Measurements from ENCODE around the gene ZNF28. TPM values are rescaled to one million over a fixed set of nuclear protein-coding genes. Genes with fewer than 3 reads are reported as not detected.
A peak's percentile ranks its signal among the peaks of the same experiment; 100 is the strongest.
"Not testable (repeated sequence)": the region's sequence is repeated elsewhere in the genome, so short reads cannot be mapped to it uniquely, and the experiment has no call there.

The ZNF28 gene
- total and polyA plus RNA-seq, 2 donors (not counting 3 experiments of a cell fraction or from before 2014, with no cell fraction given) = 4.2 to 14.9 TPM

GRCh38 chr19:52789440-52789839 lies 32.0 kb downstream of the ZNF28 start:
- DNase-seq (ENCODE audit: low read depth, low spot score) = no peak

GRCh38 chr19:52786464-52787354 lies 34.7 kb downstream of the ZNF28 start, which contains the start of gene ZNF600:
Gene ZNF600, minus strand, starts transcription at chr19:52786791. Its CDS starts 7,903 bp downstream, at chr19:52778888.
- BruUV-seq (replicated peaks); POLR2A ChIA-PET; H3K27me3 ChIP-seq (ENCODE audit: control insufficient read depth in 2 of 2, insufficient read depth in 2 of 2, low read length in 2 of 2); H4K20me1 ChIP-seq (replicated peaks; ENCODE audit: control insufficient read depth, extremely low read depth, insufficient read depth, low read length); H3K36me3 ChIP-seq (ENCODE audit: control insufficient read depth in 2 of 2, extremely low read depth in 1 of 2, insufficient read depth in 2 of 2, low read length in 2 of 2); dilution Hi-C loops (cut with MboI; ENCODE audit: extremely low pct_ligation_motif_present, low sequenced_read_pairs); H3K9me1 ChIP-seq (replicated peaks; ENCODE audit: control insufficient read depth, extremely low read depth, insufficient read depth, low read length); H3K79me2 ChIP-seq (ENCODE audit: control insufficient read depth, insufficient read depth, low read length); H3K27ac ChIP-seq (ENCODE audit: insufficient read depth, low read depth, low read length); H3K9me3 ChIP-seq (replicated peaks; ENCODE audit: control insufficient read depth, insufficient read depth, low read length): not testable (repeated sequence)
- Histone ChIP-seq H3K4me3 (replicated peaks in 1 of 3; ENCODE audit: insufficient read depth in 1 of 3, low read depth in 1 of 3, low read length in 3 of 3) (peak within 1 kb of the TSS; percentile 45 to 95 (median 88)), H3K4me1 (ENCODE audit: control insufficient read depth, extremely low read depth, insufficient read depth, low read length) (peaks cover 12% of the 10 kb centered on the region), H3K4me2 (ENCODE audit: insufficient read depth, low read length) (peak within 1 kb of the TSS; percentile 75), H3K9ac (replicated peaks; ENCODE audit: extremely low read depth, insufficient read depth, low read length) (peak within 1 kb of the TSS; percentile 84), H2AFZ (ENCODE audit: low read depth, low read length) (peak within 1 kb of the TSS; percentile 100)
- CTCF ChIA-PET = interaction anchor here (0.6 kb wide), 1 partner anchor 148 kb away, joined by 4 read pairs; no protein-coding TSS in a partner anchor
- DNase-seq (ENCODE audit: low read depth, low spot score) (peak; percentile 70), FAIRE-seq (peak; percentile 93)
- TF ChIP-seq CTCF (IDR thresholded peaks at IDR 0.05; ENCODE audit: extremely low read depth in 1 of 2, insufficient read depth in 1 of 2, low read depth in 1 of 2, low read length in 2 of 2) (peak in 1 of 2 donors; percentile 8), POLR2A (IDR thresholded peaks at IDR 0.05; ENCODE audit: low read depth, low read length) (peak; percentile 68), POLR2AphosphoS5 (IDR thresholded peaks at IDR 0.05; ENCODE audit: insufficient read depth, low read depth, low read length) (peak; percentile 50)
- intact Hi-C loops (cut with micrococcal nuclease) = loop anchor here (2.0 kb wide), 1 partner anchor 176 kb away; the partner anchor contains the start of gene ZNF816

More at GRCh38 chr19:52789440-52789839, 32.0 kb downstream of the ZNF28 start:
- Histone ChIP-seq H4K20me1 (replicated peaks; ENCODE audit: control insufficient read depth, extremely low read depth, insufficient read depth, low read length) (no peaks in the 10 kb centered on the region), H3K4me3 (replicated peaks in 1 of 3; ENCODE audit: insufficient read depth in 1 of 3, low read depth in 1 of 3, low read length in 3 of 3) (no peak overlapping the region), H2AFZ (ENCODE audit: low read depth, low read length) (no peak overlapping the region), H3K79me2 (ENCODE audit: control insufficient read depth, insufficient read depth, low read length) (no peaks in the 10 kb centered on the region), H3K27ac (ENCODE audit: insufficient read depth, low read depth, low read length) (no peak overlapping the region), H3K9ac (replicated peaks; ENCODE audit: extremely low read depth, insufficient read depth, low read length) (no peak overlapping the region), H3K9me1 (replicated peaks; ENCODE audit: control insufficient read depth, extremely low read depth, insufficient read depth, low read length) (no peaks in the 10 kb centered on the region), H3K4me1 (ENCODE audit: control insufficient read depth, extremely low read depth, insufficient read depth, low read length) (peaks cover 12% of the 10 kb centered on the region), H3K36me3 (ENCODE audit: control insufficient read depth in 2 of 2, extremely low read depth in 1 of 2, insufficient read depth in 2 of 2, low read length in 2 of 2) (no peaks in the 10 kb centered on the region), H3K4me2 (ENCODE audit: insufficient read depth, low read length) (no peak overlapping the region), H3K27me3 (ENCODE audit: control insufficient read depth in 2 of 2, insufficient read depth in 2 of 2, low read length in 2 of 2) (no peaks in the 10 kb centered on the region), H3K9me3 (replicated peaks; ENCODE audit: control insufficient read depth, insufficient read depth, low read length) (no peaks in the 10 kb centered on the region)
- TF ChIP-seq EZH2 (IDR thresholded peaks at IDR 0.05; ENCODE audit: borderline replicate concordance, low read depth, low read length, severe bottlenecking) = no peak
- TF ChIP-seq MYC (IDR thresholded peaks at IDR 0.05; ENCODE audit: low read depth, low read length) = no peak
- no peak for TF ChIP-seq MAX (IDR thresholded peaks at IDR 0.05; ENCODE audit: insufficient read depth, insufficient read length)
- TF ChIP-seq JUN (IDR thresholded peaks at IDR 0.05; ENCODE audit: borderline replicate concordance, insufficient read depth, insufficient read length, low read depth) = no peak
- TF ChIP-seq GATA2 (IDR thresholded peaks at IDR 0.05; ENCODE audit: insufficient read depth, insufficient read length, low read depth, low read length) = no peak
- no peak for TF ChIP-seq POLR2AphosphoS5 (IDR thresholded peaks at IDR 0.05; ENCODE audit: insufficient read depth, low read depth, low read length)
- CTCF ChIA-PET = no interaction called here
- no TSS peak for BruUV-seq (replicated peaks)
- dilution Hi-C loops (cut with MboI; ENCODE audit: extremely low pct_ligation_motif_present, low sequenced_read_pairs) = no loop called here
- no peak for FAIRE-seq
- POLR2A ChIA-PET = no interaction called here
- intact Hi-C loops (cut with micrococcal nuclease) = no loop called here
